Ishikawa (cell line): Measurements from ENCODE around the gene STAMBPL1.

Experiments used
- CEBPB ChIP-seq: IDR thresholded peaks from 2 replicates; pipeline ENCODE4 v1.6.1; 2012
- CREB1 ChIP-seq: IDR thresholded peaks from 2 replicates; pipeline ENCODE4 v1.6.1; 2012; ENCODE audit warnings: low read depth
- EGR1 ChIP-seq: IDR thresholded peaks from 2 replicates; pipeline ENCODE4 v1.6.1; 2012
- EP300 ChIP-seq: IDR thresholded peaks from 2 replicates; pipeline ENCODE4 v1.6.1; 2012; ENCODE audit warnings: borderline replicate concordance
- FOXM1 ChIP-seq: IDR thresholded peaks from 2 replicates; pipeline ENCODE4 v1.6.1; 2012; ENCODE audit warnings: low read depth, borderline replicate concordance
- RAD21 ChIP-seq: IDR thresholded peaks from 2 replicates; pipeline ENCODE4 v1.6.1; 2012; ENCODE audit warnings: low read depth
- REST ChIP-seq: IDR thresholded peaks from 2 replicates; pipeline ENCODE4 v1.6.1; 2012; ENCODE audit warnings: low read depth, mild to moderate bottlenecking
- TAF1 ChIP-seq: IDR thresholded peaks from 2 replicates; pipeline ENCODE4 v1.6.1; 2012; ENCODE audit warnings: low read depth, mild to moderate bottlenecking
- YY1 ChIP-seq: IDR thresholded peaks from 2 replicates; pipeline ENCODE4 v1.6.1; 2012; ENCODE audit warnings: low read depth

GRCh38 chr10:88938039-88938438 lies 58.0 kb downstream of the STAMBPL1 start:
- no peak for TF ChIP-seq RAD21
- no peak for TF ChIP-seq CREB1
- TF ChIP-seq EGR1: no peak
- TF ChIP-seq REST: no peak
- TF ChIP-seq EP300: no peak
- TF ChIP-seq TAF1: no peak
- no peak for TF ChIP-seq YY1
- no peak for TF ChIP-seq CEBPB
- no peak for TF ChIP-seq FOXM1
